AG20443 (cell line): ENCODE data around the gene ZNF598.
"Not testable (repeated sequence)": the region's sequence is repeated elsewhere in the genome, so short reads cannot be mapped to it uniquely, and the experiment has no call there.

Source experiments
- DNase-seq: peaks from one replicate; pipeline ENCODE4 v3.0.0; 2012; ENCODE audit warnings: low spot score, mixed read lengths

ZNF598 gene

DNA sequence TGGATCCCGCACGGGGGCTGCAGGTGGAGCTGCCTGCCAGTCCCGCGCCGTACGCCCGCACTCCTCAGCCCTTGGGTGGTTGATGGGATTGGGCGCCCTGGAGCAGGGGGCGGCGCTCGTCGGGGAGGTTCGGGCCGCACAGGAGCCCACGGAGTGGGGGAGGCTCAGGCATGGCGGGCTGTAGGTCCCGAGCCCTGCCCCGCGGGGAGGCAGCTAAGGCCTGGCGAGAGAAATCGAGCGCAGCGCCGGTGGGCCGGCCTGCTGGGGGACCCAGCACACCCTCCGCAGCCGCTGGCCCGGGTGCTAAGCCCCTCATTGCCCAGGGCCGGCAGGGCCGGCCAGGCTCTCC is 51.5 kb downstream of the ZNF598 start:
- not testable (repeated sequence) for DNase-seq

DNA sequence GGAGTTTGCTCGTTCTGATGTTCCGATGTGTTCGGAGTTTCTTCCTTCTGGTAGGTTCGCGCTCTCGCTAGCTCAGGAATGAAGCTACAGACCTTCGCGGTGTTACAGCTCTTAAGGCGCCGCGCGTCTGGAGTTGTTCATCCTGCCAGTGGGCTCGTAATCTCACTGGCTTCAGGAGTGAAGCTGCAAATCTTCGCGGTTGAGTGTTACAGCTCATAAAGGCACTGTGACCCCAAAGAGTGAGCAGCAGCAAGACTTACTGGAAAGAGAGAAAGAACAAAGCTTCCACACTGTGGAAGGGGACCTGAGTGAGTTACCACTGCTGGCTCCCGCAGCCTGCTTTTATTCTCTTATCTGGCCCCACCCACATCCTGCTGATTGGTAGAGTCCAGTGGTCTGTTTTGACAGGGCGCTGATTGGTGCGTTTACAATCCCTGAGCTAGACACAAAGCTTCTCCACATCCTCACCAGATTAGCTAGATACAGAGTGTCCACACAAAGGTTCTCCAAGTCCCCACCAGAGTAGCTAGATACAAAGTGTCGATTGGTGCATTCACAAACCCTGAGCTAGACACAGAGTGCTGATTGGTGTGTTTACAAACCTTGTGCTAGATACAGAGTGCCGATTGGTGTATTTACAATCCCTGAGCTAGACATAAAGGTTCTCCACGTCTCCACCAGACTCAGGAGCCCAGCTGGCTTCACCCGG is 52.0 kb downstream of the ZNF598 start:
- not testable (repeated sequence) for DNase-seq

DNA sequence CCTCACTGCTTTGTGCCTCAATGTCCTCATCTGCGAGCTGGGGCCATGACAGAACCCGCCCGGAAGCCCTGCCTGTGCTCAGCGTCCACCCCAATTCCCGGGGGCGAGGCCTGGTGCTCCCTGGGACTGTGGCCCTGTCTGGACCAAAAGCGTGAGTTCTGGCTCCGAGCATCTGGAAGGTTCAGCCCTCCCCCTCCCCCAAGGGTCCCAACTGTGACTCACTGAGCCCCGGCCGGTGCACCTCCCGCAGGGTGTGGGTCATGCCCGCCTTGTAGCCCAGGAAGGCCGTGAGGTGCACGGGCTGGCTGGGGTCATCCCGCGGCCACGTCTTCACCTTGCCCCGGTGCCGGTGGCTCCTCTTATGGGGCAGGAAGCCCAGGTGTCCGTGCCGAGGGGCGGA is 55.9 kb downstream of the ZNF598 start:
- DNase-seq = no peak

DNA sequence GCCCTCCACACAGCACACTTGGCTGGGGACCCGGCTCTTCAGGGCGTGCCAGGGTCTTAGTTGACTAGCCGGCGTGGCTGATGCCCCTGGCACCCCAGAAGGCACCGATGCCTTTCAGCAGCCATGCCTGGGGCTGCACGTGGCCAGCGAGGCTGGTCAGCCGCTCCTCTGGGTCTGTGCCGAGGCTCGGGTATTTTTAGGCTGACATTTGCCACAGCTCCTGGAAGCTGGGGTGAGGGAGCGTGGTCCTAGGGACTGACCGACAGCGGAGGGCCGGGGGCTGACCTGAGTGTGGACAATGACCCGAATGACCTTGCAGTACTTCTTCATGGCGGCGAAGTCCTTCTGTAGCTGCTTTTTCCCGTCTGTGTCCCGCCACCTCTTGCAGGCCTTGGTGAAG is 59.1 kb downstream of the ZNF598 start:
- no peak for DNase-seq

DNA sequence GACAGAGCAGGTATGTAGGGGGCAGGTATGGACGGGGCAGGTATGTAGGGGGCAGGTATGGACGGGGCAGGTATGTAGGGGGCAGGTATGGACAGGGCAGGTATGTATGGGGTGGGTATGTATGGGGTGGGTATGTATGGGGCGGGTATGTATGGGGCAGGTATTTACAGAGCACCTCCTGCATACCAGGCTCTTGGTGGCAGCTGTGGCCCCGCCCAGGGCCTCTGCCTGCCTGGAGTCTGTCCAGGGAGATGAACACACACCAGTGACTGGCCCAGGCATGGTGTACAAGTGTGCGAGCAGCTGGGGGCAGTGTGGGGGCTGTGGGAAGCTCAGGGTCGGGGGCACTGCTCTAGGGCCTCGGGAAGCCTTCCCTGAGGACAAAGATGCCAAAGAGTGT is 59.6 kb downstream of the ZNF598 start:
- DNase-seq = no peak

DNA sequence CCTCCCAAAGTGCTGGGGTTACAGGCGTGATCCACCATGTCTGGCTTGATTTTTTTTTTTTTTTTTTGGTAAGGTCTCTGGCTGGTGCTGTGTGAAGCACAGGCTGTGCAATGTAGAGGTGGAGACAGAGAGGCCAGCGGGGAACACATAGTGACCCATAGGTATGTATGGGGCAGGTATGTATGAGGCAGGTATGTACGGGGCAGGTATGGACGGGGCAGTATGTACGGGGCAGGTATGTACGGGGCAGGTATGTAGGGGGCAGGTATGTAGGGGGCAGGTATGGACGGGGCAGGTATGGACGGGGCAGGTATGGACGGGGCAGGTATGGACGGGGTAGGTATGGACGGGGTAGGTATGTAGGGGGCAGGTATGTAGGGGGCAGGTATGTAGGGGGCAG is 60.1 kb downstream of the ZNF598 start:
- DNase-seq = no peak
